Lower lobe of right lung (tissue), 2 donors: ENCODE data around the gene ZNF710. TPM values are rescaled to one million over a fixed set of nuclear protein-coding genes. Genes with fewer than 3 reads are reported as not detected.

Experiments
- ATAC-seq, 2 donors: fragments of 200-7000 bp; cut with Tn5 transposase; one replicate each; pipeline ENCODE4 v1.9.1; 2020 to 2022; ENCODE audit warnings: mild to moderate bottlenecking in 2 of 2, moderate library complexity in 2 of 2
- DNase-seq: peaks from one replicate; pipeline ENCODE4 v3.0.0-alpha.2; 2020
- H3K27ac ChIP-seq: fragments of 200-600 bp; one replicate; pipeline ENCODE4 v1.8.0; 2022
- H3K27me3 ChIP-seq: fragments of 200-600 bp; one replicate; pipeline ENCODE4 v1.8.0; 2022; ENCODE audit warnings: low read depth
- H3K36me3 ChIP-seq: fragments of 200-600 bp; one replicate; pipeline ENCODE4 v1.8.0; 2022; ENCODE audit warnings: mild to moderate bottlenecking
- H3K4me1 ChIP-seq: fragments of 200-600 bp; one replicate; pipeline ENCODE4 v1.8.0; 2022
- H3K4me3 ChIP-seq: fragments of 200-600 bp; one replicate; pipeline ENCODE4 v1.8.0; 2022; ENCODE audit warnings: mild to moderate bottlenecking
- H3K9me3 ChIP-seq: fragments of 200-600 bp; one replicate; pipeline ENCODE4 v1.8.0; 2022
- CTCF ChIP-seq: fragments of 200-600 bp; IDR thresholded peaks from one replicate; pipeline ENCODE4 v1.8.0; 2022; ENCODE audit warnings: antibody characterized with exemption, mild to moderate bottlenecking
- intact Hi-C: fragments of 100-400 bp; cut with DNase I; formaldehyde crosslinking; loops from one replicate; pipeline ENCODE4 v1.11.0; 2022
- total RNA-seq: library from RNA; stranded (reverse); fragmentation: NEBNext Ultra II Directional; extraction: Animal tissue kit (Norgen Biotek cat#: 25700); gene quantifications from one replicate; pipeline ENCODE4 v1.2.1, GENCODE V29; 2021
- donor health status: DM: no; HTN: yes; CAD: no; lungs with severe emphysema.

The ZNF710 gene
- total RNA-seq, 1 donor from 2014 or later: 50.7 TPM

- DNase-seq (no peak), ATAC-seq (no peak)
- Histone ChIP-seq H3K36me3 (no peaks in the 10 kb centered on the region), H3K27me3 (no peaks in the 10 kb centered on the region), H3K4me3 (no peak overlapping the region), H3K4me1 (peaks cover 65% of the 10 kb centered on the region), H3K9me3 (no peaks in the 10 kb centered on the region), H3K27ac (peak overlapping the region; percentile 94)
- intact Hi-C loops: no loop called here
- no peak for TF ChIP-seq CTCF
Observed at GRCh38 chr15:90033006-90033405, 31.9 kb downstream of the ZNF710 start.

GRCh38 chr15:90033448-90033847 is 32.3 kb downstream of the ZNF710 start:
- no peaks in the 10 kb centered on the region for H3K27me3 ChIP-seq
- H3K27ac ChIP-seq: peak overlapping the region; percentile 94
- peaks cover 69% of the 10 kb centered on the region for H3K4me1 ChIP-seq
- H3K36me3 ChIP-seq: no peaks in the 10 kb centered on the region
- TF ChIP-seq CTCF: no peak
- intact Hi-C loops: no loop called here
- DNase-seq (no peak), ATAC-seq (no peak)
- no peaks in the 10 kb centered on the region for H3K9me3 ChIP-seq
- no peak overlapping the region for H3K4me3 ChIP-seq

GRCh38 chr15:90035095-90035839 is 34.1 kb downstream of the ZNF710 start:
- Histone ChIP-seq H3K9me3 (no peaks in the 10 kb centered on the region), H3K27ac (peak overlapping the region; percentile 94), H3K27me3 (no peaks in the 10 kb centered on the region), H3K4me1 (peaks cover 86% of the 10 kb centered on the region), H3K36me3 (no peaks in the 10 kb centered on the region), H3K4me3 (peak overlapping the region; percentile 19)
- ATAC-seq: peak; percentile 60 to 67
- intact Hi-C loops: no loop called here
- TF ChIP-seq CTCF: no peak
- peak; percentile 87 for DNase-seq

GRCh38 chr15:90035840-90036230 is 34.7 kb downstream of the ZNF710 start:
- H3K9me3 ChIP-seq: no peaks in the 10 kb centered on the region
- H3K4me1 ChIP-seq: peaks cover 90% of the 10 kb centered on the region
- TF ChIP-seq CTCF: no peak
- peak overlapping the region; percentile 19 for H3K4me3 ChIP-seq
- H3K36me3 ChIP-seq: no peaks in the 10 kb centered on the region
- intact Hi-C loops: no loop called here
- no peaks in the 10 kb centered on the region for H3K27me3 ChIP-seq
- ATAC-seq: peak; percentile 51 to 56
- H3K27ac ChIP-seq: peak overlapping the region; percentile 94
- DNase-seq: peak; percentile 83

GRCh38 chr15:90036343-90036742 is 35.2 kb downstream of the ZNF710 start:
- Histone ChIP-seq H3K27me3 (no peaks in the 10 kb centered on the region), H3K27ac (peak overlapping the region; percentile 94), H3K4me3 (no peak overlapping the region), H3K36me3 (no peaks in the 10 kb centered on the region), H3K9me3 (no peaks in the 10 kb centered on the region), H3K4me1 (peaks cover 85% of the 10 kb centered on the region)
- intact Hi-C loops: no loop called here
- DNase-seq: no peak
- no peak for TF ChIP-seq CTCF
- ATAC-seq: no peak
